K562 (cell line): ENCODE measurements around the gene PPT1. TPM values are rescaled to one million over a fixed set of nuclear protein-coding genes. Genes with fewer than 3 reads are reported as not detected.

Experiments
- ARID3A ChIP-seq: IDR thresholded peaks from 2 replicates; pipeline ENCODE4 v1.6.1; 2012; ENCODE audit warnings: low read depth, low read length, improper control_type of control experiment, borderline replicate concordance
- BMI1 ChIP-seq: fragments of 150-350 bp; IDR thresholded peaks from 2 replicates; pipeline ENCODE4 v1.6.1; 2014; ENCODE audit warnings: low read length
- BRD4 ChIP-seq: fragments of 200-600 bp; sonication (generic); IDR thresholded peaks from 2 replicates; pipeline ENCODE4 v1.6.1; 2017; ENCODE audit warnings: inconsistent platforms
- CHD1 ChIP-seq: fragments of 200-600 bp; sonication (generic); IDR thresholded peaks from one replicate; pipeline ENCODE4 v1.6.1; 2012; ENCODE audit warnings: mild to moderate bottlenecking, moderate library complexity, low read length, inconsistent platforms
- E2F6 ChIP-seq, 2 experiments: IDR thresholded peaks; 2 replicates each; pipeline ENCODE4 v1.6.1; 2011; ENCODE audit warnings: borderline replicate concordance in 1 of 2, control low read depth in 1 of 2, low read depth in 1 of 2, low read length in 1 of 2, mild to moderate bottlenecking in 1 of 2, mixed read lengths in 1 of 2, moderate library complexity in 1 of 2; ENCODE audit not compliant: insufficient read depth in 1 of 2, insufficient read length in 1 of 2, poor library complexity in 1 of 2, severe bottlenecking in 1 of 2; ENCODE audit errors: extremely low read depth in 1 of 2
- ELK1 ChIP-seq: sonication (generic); formaldehyde crosslinking; IDR thresholded peaks from 2 replicates; pipeline ENCODE4 v1.8.1; 2022; ENCODE audit warnings: missing genetic modification reagents
- IFI16 ChIP-seq: fragments of 250-450 bp; sonication (Bioruptor Pico); IDR thresholded peaks from 2 replicates; pipeline ENCODE4 v2.1.2; 2022; ENCODE audit warnings: mild to moderate bottlenecking, inconsistent platforms
- KLF16 ChIP-seq: IDR thresholded peaks from 2 replicates; pipeline ENCODE4 v1.6.1; 2016; ENCODE audit warnings: antibody characterized with exemption
- NCOA1 ChIP-seq: fragments of 450-650 bp; IDR thresholded peaks from 2 replicates; pipeline ENCODE4 v1.6.1; 2016; ENCODE audit warnings: low read depth
- NR0B1 ChIP-seq: fragments of 450-650 bp; IDR thresholded peaks from one replicate; pipeline ENCODE4 v1.6.1; 2018; ENCODE audit warnings: mild to moderate bottlenecking, moderate library complexity; ENCODE audit not compliant: partially characterized antibody
- RBFOX2 ChIP-seq: fragments of 200-400 bp; formaldehyde crosslinking; IDR thresholded peaks from 2 replicates; pipeline ENCODE4 v1.6.1; 2017; ENCODE audit warnings: low read depth, mild to moderate bottlenecking, low read length, moderate library complexity
- RNF2 ChIP-seq: sonication (generic); IDR thresholded peaks from 2 replicates; pipeline ENCODE4 v1.6.1; 2016
- SIX5 ChIP-seq, 2 experiments: IDR thresholded peaks; 2 replicates each; pipeline ENCODE4 v1.6.1; 2011; ENCODE audit warnings: low read length in 2 of 2, borderline replicate concordance in 1 of 2, low read depth in 1 of 2, mild to moderate bottlenecking in 1 of 2, moderate library complexity in 1 of 2; ENCODE audit not compliant: insufficient read depth in 1 of 2
- SRSF7 ChIP-seq: fragments of 200-400 bp; formaldehyde crosslinking; optimal IDR thresholded peaks from 2 replicates; pipeline ENCODE3; 2017; ENCODE audit warnings: mild to moderate bottlenecking, low read depth, low read length
- SRSF9 ChIP-seq: fragments of 200-400 bp; formaldehyde crosslinking; IDR thresholded peaks from 2 replicates; pipeline ENCODE4 v1.6.1; 2017; ENCODE audit warnings: low read depth, low read length, borderline replicate concordance
- STAT5A ChIP-seq: IDR thresholded peaks from 2 replicates; pipeline ENCODE4 v1.6.1; 2012; ENCODE audit warnings: low read length, inconsistent platforms, borderline replicate concordance
- TRIM24 ChIP-seq, 2 experiments: fragments of 450-650 bp; IDR thresholded peaks; 2 replicates each; pipeline ENCODE4 v1.6.1; 2016
- ZNF23 ChIP-seq: fragments of 250-450 bp; sonication (Bioruptor Pico); IDR thresholded peaks from 2 replicates; pipeline ENCODE4 v1.4.0; 2020; ENCODE audit warnings: mild to moderate bottlenecking
- ZNF263 ChIP-seq: sonication (generic); formaldehyde crosslinking; IDR thresholded peaks from 2 replicates; pipeline ENCODE4 v1.8.0; 2022; ENCODE audit warnings: mild to moderate bottlenecking, missing genetic modification reagents, borderline replicate concordance
- ZNF347 ChIP-seq: fragments of 450-650 bp; formaldehyde crosslinking; IDR thresholded peaks from 2 replicates; pipeline ENCODE4 v1.4.0; 2020; ENCODE audit warnings: low read depth, mild to moderate bottlenecking, moderate library complexity
- ZNF668 ChIP-seq: fragments of 250-450 bp; sonication (Bioruptor Pico); IDR thresholded peaks from 2 replicates; pipeline ENCODE4 v1.8.0; 2022; ENCODE audit warnings: mild to moderate bottlenecking, inconsistent platforms
- ZNF740 ChIP-seq, 3 experiments: fragments of 200-800 bp in 1 of 3; sonication (Bioruptor generic) in 1 of 3; sonication (generic) in 1 of 3; formaldehyde crosslinking in 1 of 3; IDR thresholded peaks; 2 replicates each; pipeline versions ENCODE4 v1.6.1 to v1.8.0; 2016 to 2022; ENCODE audit warnings: mild to moderate bottlenecking in 2 of 3, missing compliant biosample characterization in 2 of 3, missing genetic modification characterization in 2 of 3, missing genetic modification reagents in 1 of 3
- polyA plus RNA-seq, 8 experiments: library from polyadenylated mRNA; depleted of rRNA in 4 of 8; stranded (reverse) in 5 of 8; unstranded in 3 of 8; fragments of >200 nt; fragmentation: Nextera tagmentation in 2 of 8; fragmentation: Illumina TruSeq in 1 of 8; extraction: Ambion mirVana in 2 of 8; extraction: Trizol in 1 of 8; gene quantifications; 2 replicates each; pipeline versions ENCODE4 v1.2.1 to v1.2.3, GENCODE V29; 2011 to 2014; ENCODE audit warnings: inconsistent platforms in 1 of 8, missing spikeins in 1 of 8
- total RNA-seq, 7 experiments: library from RNA; depleted of rRNA in 6 of 7; stranded (reverse); fragments of >200 nt in 6 of 7; fragmentation: Illumina TruSeq in 2 of 7; extraction: Trizol in 2 of 7; gene quantifications; 2 replicates each; pipeline versions ENCODE4 v1.2.1 to v1.2.3, GENCODE V29; 2011 to 2021; ENCODE audit warnings: low replicate concordance in 1 of 7

PPT1 gene
- total and polyA plus RNA-seq, 9 of the 15 experiments (the other 6 are each of a cell fraction or from before 2014, with no cell fraction given): 72.2 to 285 (median 143) TPM

- no peak for TF ChIP-seq ELK1
- TF ChIP-seq ZNF740 (CRISPR knock-in tag; IDR thresholded peaks at IDR 0.05): no peak
- no peak for TF ChIP-seq ZNF740 (tag; IDR thresholded peaks at IDR 0.05)
- no peak for TF ChIP-seq BMI1
- TF ChIP-seq TRIM24 (IDR thresholded peaks at IDR 0.05): peak in 1 of 2 experiments; percentile 82; a peak in 3 of 4 replicates
- no peak for TF ChIP-seq ZNF263 (CRISPR knock-in tag)
- TF ChIP-seq NR0B1: no peak
- TF ChIP-seq STAT5A: peak; percentile 57; the same call in 1 of the 2 replicates
- peak; percentile 92; the same call in 1 of the 2 replicates for TF ChIP-seq RNF2
- no peak for TF ChIP-seq ZNF668 (CRISPR knock-in tag)
- TF ChIP-seq ZNF347 (CRISPR knock-in tag): no peak
- TF ChIP-seq RBFOX2: no peak
- no peak for TF ChIP-seq SRSF9
- no peak; the same call in none of the 2 replicates for TF ChIP-seq ARID3A
- no peak for TF ChIP-seq IFI16
- peak; percentile 61; the same call in 1 of the 2 replicates for TF ChIP-seq NCOA1
- no peak for TF ChIP-seq E2F6 (IDR thresholded peaks at IDR 0.05; ENCODE audit: borderline replicate concordance in 1 of 2, extremely low read depth in 1 of 2, insufficient read depth in 1 of 2, insufficient read length in 1 of 2, low read depth in 1 of 2, low read length in 1 of 2, poor library complexity in 1 of 2, severe bottlenecking in 1 of 2)
- TF ChIP-seq SIX5 (IDR thresholded peaks at IDR 0.05; ENCODE audit: borderline replicate concordance in 1 of 2, insufficient read depth in 1 of 2, low read depth in 1 of 2, low read length in 2 of 2): no peak
- TF ChIP-seq SRSF7: no peak
- TF ChIP-seq BRD4: no peak
- TF ChIP-seq ZNF23: no peak
- TF ChIP-seq CHD1: no peak
- TF ChIP-seq KLF16: peak; percentile 80; the same call in 1 of the 2 replicates
Observed at GRCh38 chr1:40059338-40059959, 37.6 kb downstream of the PPT1 start (continued).
